H1 (cell line): ENCODE data around the gene AIG1. TPM values are rescaled to one million over a fixed set of nuclear protein-coding genes. Genes with fewer than 3 reads are reported as not detected.

Experiments used
- CTCF ChIA-PET: fragments of 300-600 bp; sonication (Branson Sonifier 250); formaldehyde crosslinking; loops from one replicate; lab custom pipeline; 2021; ENCODE audit not compliant: partially characterized antibody; lab: Charles Lee
- POLR2A ChIA-PET: fragments of 300-600 bp; sonication (Branson Sonifier 250); formaldehyde crosslinking; loops from one replicate; lab custom pipeline; 2021; ENCODE audit warnings: inconsistent platforms; ENCODE audit not compliant: partially characterized antibody; lab: Charles Lee
- DNase-seq, 2 experiments: peaks; one replicate each; pipeline versions ENCODE4 v3.0.0 to v3.0.0-alpha.2; 2010 to 2022; ENCODE audit warnings: low spot score in 2 of 2, low read depth in 1 of 2, mixed read lengths in 1 of 2
- FAIRE-seq: peaks from 2 replicates; lab custom pipeline; 2011; peaks lifted over from hg19 to GRCh38; lab: Jason Lieb, UNC
- H2AFZ ChIP-seq: 2 replicates; pipeline ENCODE4 v1.8.1; 2012; ENCODE audit warnings: low read length, inconsistent platforms
- H2AK5ac ChIP-seq: 2 replicates; pipeline ENCODE4 v1.6.1; 2013; ENCODE audit warnings: low read depth, low read length
- H2BK120ac ChIP-seq: replicated peaks from 2 replicates; pipeline ENCODE3; 2013; ENCODE audit warnings: low read depth, low read length, inconsistent platforms
- H2BK12ac ChIP-seq: 2 replicates; pipeline ENCODE4 v1.6.1; 2013; ENCODE audit warnings: low read depth, low read length
- H2BK15ac ChIP-seq: 2 replicates; pipeline ENCODE4 v1.6.1; 2013; ENCODE audit warnings: low read length
- H2BK20ac ChIP-seq: 2 replicates; pipeline ENCODE4 v1.6.1; 2013; ENCODE audit warnings: low read length
- H2BK5ac ChIP-seq: 2 replicates; pipeline ENCODE4 v1.6.1; 2013; ENCODE audit warnings: low read depth, low read length
- H3K14ac ChIP-seq: 2 replicates; pipeline ENCODE4 v1.6.1; 2013; ENCODE audit warnings: inconsistent platforms; ENCODE audit not compliant: insufficient read length
- H3K18ac ChIP-seq: 2 replicates; pipeline ENCODE4 v1.6.1; 2013; ENCODE audit warnings: low read length; ENCODE audit errors: extremely low read depth
- H3K23ac ChIP-seq: 2 replicates; pipeline ENCODE4 v1.6.1; 2013; ENCODE audit warnings: inconsistent platforms; ENCODE audit not compliant: insufficient read length
- H3K23me2 ChIP-seq: 2 replicates; pipeline ENCODE4 v1.6.1; 2013; ENCODE audit warnings: low read depth, low read length
- H3K27ac ChIP-seq: 2 replicates; pipeline ENCODE4 v1.6.1; 2011; ENCODE audit warnings: low read depth, low read length, inconsistent platforms
- H3K27me3 ChIP-seq, 4 experiments: replicated peaks in 1 of 4; 1 replicate in 1 of 4; 2 replicates in 3 of 4; pipeline versions ENCODE4 v1.6.1 to v1.8.1; 2011 to 2013; ENCODE audit warnings: low read length in 3 of 4, mild to moderate bottlenecking in 3 of 4, inconsistent platforms in 2 of 4, mixed read lengths in 2 of 4, moderate library complexity in 1 of 4; ENCODE audit not compliant: control insufficient read depth in 3 of 4, insufficient read depth in 3 of 4; ENCODE audit errors: extremely low read depth in 1 of 4
- H3K36me3 ChIP-seq, 4 experiments: 2 replicates each; pipeline versions ENCODE4 v1.6.1 to v1.8.1; 2011 to 2013; ENCODE audit warnings: mild to moderate bottlenecking in 4 of 4, low read length in 3 of 4, moderate library complexity in 2 of 4, control low read depth in 1 of 4, inconsistent platforms in 1 of 4; ENCODE audit not compliant: insufficient read depth in 4 of 4, control insufficient read depth in 2 of 4
- H3K4ac ChIP-seq: replicated peaks from 2 replicates; pipeline ENCODE3; 2013; ENCODE audit warnings: low read length, low read depth, mixed read lengths, inconsistent platforms; ENCODE audit not compliant: insufficient read length
- H3K4me1 ChIP-seq, 4 experiments: replicated peaks in 1 of 4; 1 replicate in 1 of 4; 2 replicates in 3 of 4; pipeline versions ENCODE4 v1.6.1 to v1.8.1; 2011 to 2013; ENCODE audit warnings: low read length in 3 of 4, inconsistent platforms in 2 of 4, mixed read lengths in 1 of 4; ENCODE audit not compliant: insufficient read depth in 4 of 4, control insufficient read depth in 3 of 4
- H3K4me2 ChIP-seq, 2 experiments: 2 replicates each; pipeline versions ENCODE4 v1.6.1 to v1.8.1; 2011 to 2013; ENCODE audit warnings: low read depth in 2 of 2, low read length in 2 of 2, control low read depth in 1 of 2, inconsistent platforms in 1 of 2, mild to moderate bottlenecking in 1 of 2; ENCODE audit not compliant: insufficient read depth in 1 of 2
- H3K4me3 ChIP-seq, 4 experiments: fragments of 200-600, 300-600 bp in 1 of 4; sonication (generic), shearing (Covaris generic), sonication (Bioruptor Twin) in 1 of 4; 2 replicates each; pipeline versions ENCODE4 v1.5.1 to v1.8.1; 2011 to 2016; ENCODE audit warnings: low read length in 4 of 4, low read depth in 3 of 4, control low read depth in 2 of 4, inconsistent platforms in 2 of 4, mild to moderate bottlenecking in 2 of 4, mixed read lengths in 1 of 4, moderate library complexity in 1 of 4; ENCODE audit not compliant: insufficient read depth in 2 of 4; ENCODE audit errors: extremely low read depth in 1 of 4
- H3K56ac ChIP-seq: replicated peaks from 2 replicates; pipeline ENCODE3; 2013; ENCODE audit warnings: low read depth, mild to moderate bottlenecking, mixed read lengths, low read length, inconsistent platforms; ENCODE audit not compliant: insufficient read length
- H3K79me1 ChIP-seq: 2 replicates; pipeline ENCODE4 v1.6.1; 2013; ENCODE audit warnings: low read depth, low read length, control low read depth
- H3K79me2 ChIP-seq, 2 experiments: 2 replicates each; pipeline versions ENCODE4 v1.6.1 to v1.8.1; 2012 to 2013; ENCODE audit warnings: low read length in 2 of 2, mild to moderate bottlenecking in 2 of 2, inconsistent platforms in 1 of 2; ENCODE audit not compliant: insufficient read depth in 2 of 2, control insufficient read depth in 1 of 2
- H3K9ac ChIP-seq, 4 experiments: replicated peaks in 1 of 4; 1 replicate in 1 of 4; 2 replicates in 3 of 4; pipeline versions ENCODE4 v1.6.1 to v1.8.1; 2011 to 2013; ENCODE audit warnings: low read depth in 3 of 4, low read length in 3 of 4, control low read depth in 2 of 4, mild to moderate bottlenecking in 2 of 4, moderate library complexity in 2 of 4, inconsistent platforms in 1 of 4; ENCODE audit errors: extremely low read depth in 1 of 4
- H3K9me3 ChIP-seq, 2 experiments: 2 replicates each; pipeline versions ENCODE4 v1.6.1 to v1.8.1; 2012 to 2013; ENCODE audit warnings: mild to moderate bottlenecking in 2 of 2, moderate library complexity in 2 of 2, control low read depth in 1 of 2, inconsistent platforms in 1 of 2, low read depth in 1 of 2, low read length in 1 of 2, mixed read lengths in 1 of 2; ENCODE audit not compliant: insufficient read depth in 2 of 2
- H4K20me1 ChIP-seq, 2 experiments: replicated peaks in 1 of 2; 2 replicates each; pipeline versions ENCODE3 to v1.8.1; 2011 to 2013; ENCODE audit warnings: inconsistent platforms in 2 of 2, low read length in 2 of 2, mild to moderate bottlenecking in 1 of 2; ENCODE audit not compliant: insufficient read depth in 2 of 2, control insufficient read depth in 1 of 2
- H4K5ac ChIP-seq: 2 replicates; pipeline ENCODE4 v1.6.1; 2013; ENCODE audit warnings: low read length, low read depth, mixed read lengths, inconsistent platforms; ENCODE audit not compliant: insufficient read length
- H4K8ac ChIP-seq: 2 replicates; pipeline ENCODE4 v1.8.0; 2013; ENCODE audit warnings: mild to moderate bottlenecking, moderate library complexity, low read length, inconsistent platforms; ENCODE audit not compliant: insufficient read depth; ENCODE audit errors: extremely low read depth
- H4K91ac ChIP-seq: replicated peaks from 2 replicates; pipeline ENCODE3; 2013; ENCODE audit warnings: low read length, mixed read lengths, inconsistent platforms; ENCODE audit not compliant: insufficient read length
- ASH2L ChIP-seq: fragments of 200-600, 300-600 bp; sonication (generic); IDR thresholded peaks from one replicate; pipeline ENCODE4 v1.7.1; 2017; ENCODE audit warnings: low read length
- BCL11A ChIP-seq, 2 experiments: IDR thresholded peaks; one replicate each; pipeline ENCODE4 v1.6.1; 2011; ENCODE audit warnings: low read depth in 2 of 2, low read length in 2 of 2, mild to moderate bottlenecking in 2 of 2
- BRCA1 ChIP-seq: IDR thresholded peaks from 2 replicates; pipeline ENCODE4 v1.6.1; 2012; ENCODE audit warnings: low read depth, low read length, improper control_type of control experiment
- CREB1 ChIP-seq: IDR thresholded peaks from 2 replicates; pipeline ENCODE4 v1.6.1; 2012; ENCODE audit warnings: inconsistent platforms
- EZH2 ChIP-seq: fragments of 200-600 bp; sonication (generic); IDR thresholded peaks from 2 replicates; pipeline ENCODE4 v1.7.1; 2012; ENCODE audit warnings: low read depth, mild to moderate bottlenecking, moderate library complexity, low read length, inconsistent platforms; ENCODE audit not compliant: severe bottlenecking
- KDM4A ChIP-seq: IDR thresholded peaks from one replicate; pipeline ENCODE4 v1.7.1; 2012; ENCODE audit warnings: low read depth, mild to moderate bottlenecking, moderate library complexity, low read length, inconsistent platforms; ENCODE audit not compliant: severe bottlenecking
- RBBP5 ChIP-seq: IDR thresholded peaks from 2 replicates; pipeline ENCODE4 v1.7.1; 2012; ENCODE audit warnings: low read depth, mild to moderate bottlenecking, inconsistent platforms, low read length, moderate library complexity, borderline replicate concordance
- RNF2 ChIP-seq: fragments of 200-900, 300-1000 bp; sonication (generic); IDR thresholded peaks from 2 replicates; pipeline ENCODE4 v1.7.1; 2016; ENCODE audit warnings: borderline replicate concordance, low read depth, mild to moderate bottlenecking, antibody characterized with exemption, low read length; ENCODE audit not compliant: poor library complexity, severe bottlenecking; ENCODE audit errors: missing control alignments
- SIN3A ChIP-seq, 2 experiments: IDR thresholded peaks in 1 of 2; conservative IDR thresholded peaks in 1 of 2; 2 replicates each; pipeline ENCODE4 v1.6.1; 2011 to 2012; ENCODE audit warnings: low read length in 2 of 2, improper control_type of control experiment in 1 of 2, low read depth in 1 of 2, mild to moderate bottlenecking in 1 of 2
- SIX5 ChIP-seq: IDR thresholded peaks from 2 replicates; pipeline ENCODE4 v1.6.1; 2011; ENCODE audit warnings: mild to moderate bottlenecking, low read depth, low read length
- SP1 ChIP-seq: IDR thresholded peaks from 2 replicates; pipeline ENCODE4 v1.6.1; 2011; ENCODE audit warnings: low read depth, low read length
- SP4 ChIP-seq: IDR thresholded peaks from 2 replicates; pipeline ENCODE4 v1.6.1; 2012; ENCODE audit warnings: low read length, inconsistent platforms
- SUZ12 ChIP-seq: fragments of 200-600 bp; sonication (generic); IDR thresholded peaks from 2 replicates; pipeline ENCODE4 v1.6.1; 2012; ENCODE audit warnings: mild to moderate bottlenecking, inconsistent platforms, low read length, moderate library complexity, mixed read lengths
- TCF12 ChIP-seq: IDR thresholded peaks from 2 replicates; pipeline ENCODE4 v1.6.1; 2011; ENCODE audit warnings: low read depth, mild to moderate bottlenecking, low read length
- WGBS, 2 experiments: shearing (Covaris generic) in 1 of 2; methylation state at CpG; one replicate each; pipeline versions ENCODE4 v1.1.6 to v1.1.7; 2013 to 2015; ENCODE audit warnings: low lambda C conversion rate in 2 of 2, mixed read lengths in 2 of 2, inconsistent platforms in 1 of 2, low coverage in 1 of 2, missing lambda C conversion rate in 1 of 2; ENCODE audit not compliant: insufficient replicate concordance in 2 of 2, insufficient coverage in 1 of 2, insufficient read length in 1 of 2; ENCODE audit errors: extremely low coverage in 1 of 2, missing lambda C conversion rate in 1 of 2; 5-methylcytosine and 5-hydroxymethylcytosine counted together
- polyA plus RNA-seq, 7 experiments: library from polyadenylated mRNA; depleted of rRNA in 3 of 7; stranded (reverse) in 5 of 7; unstranded in 2 of 7; fragments of >200 nt in 5 of 7; fragments of 200-250 nt in 2 of 7; gene quantifications; 1 replicate in 5 of 7; 2 replicates in 1 of 7; 4 replicates in 1 of 7; pipeline versions ENCODE4 v1.2.1 to v1.2.3, GENCODE V29; 2011 to 2013; ENCODE audit warnings: missing spikeins in 2 of 7, mixed read lengths in 2 of 7
- total RNA-seq: library from RNA; stranded (reverse); fragmentation: NEBNext Ultra II Directional; extraction: Animal tissue kit (Norgen Biotek cat#: 25700); gene quantifications from 2 replicates; pipeline ENCODE4 v1.2.1, GENCODE V29; 2021

The AIG1 gene
- total and polyA plus RNA-seq, 2 of the 8 experiments (the other 6 are each of a cell fraction or from before 2014, with no cell fraction given): 56.6 to 58.4 TPM

DNA sequence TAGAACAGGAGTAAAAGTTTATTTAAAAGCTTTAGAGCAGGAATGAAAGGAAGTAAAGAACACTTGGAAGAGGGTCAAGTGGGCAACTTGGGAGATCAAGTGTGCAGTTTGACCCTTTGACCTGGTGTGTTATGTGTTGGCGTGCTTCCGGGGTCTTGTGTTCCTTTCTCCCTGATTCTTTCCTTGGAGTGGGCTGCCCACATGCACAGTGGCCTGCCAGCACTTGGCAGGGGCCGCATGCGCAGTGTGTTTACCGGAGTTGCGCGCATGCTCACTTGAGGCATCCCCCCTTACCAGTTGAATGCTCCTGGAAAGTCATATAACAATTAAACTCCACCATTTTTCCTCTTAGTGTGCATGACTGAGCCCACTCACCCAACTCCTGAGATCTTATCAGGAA, 229.5 kb downstream of the AIG1 start:
- Histone ChIP-seq H4K8ac (no peak overlapping the region), H2BK5ac (peak overlapping the region; percentile 8; the same call in 1 of the 2 replicates), H3K79me2 (no peaks in the 10 kb centered on the region), H3K18ac (peak overlapping the region; percentile 26), H3K27ac (no peak overlapping the region), H3K23ac (no peak overlapping the region), H3K4me1 (peaks cover 0 to 10% (median 4%) of the 10 kb centered on the region in 4 experiments; a peak in 5 of 7 replicates), H3K9me3 (peaks cover 0 to 3% of the 10 kb centered on the region in 2 experiments; a peak in 1 of 4 replicates), H2BK15ac (peak overlapping the region; percentile 40; the same call in 1 of the 2 replicates), H3K14ac (no peak overlapping the region), H2BK20ac (peak overlapping the region; percentile 83; the same call in 1 of the 2 replicates), H3K9ac (no peak overlapping the region), H2BK12ac (peak overlapping the region; percentile 90)
- no peak for DNase-seq
- 92% methylated on average over 7 of the region's 7 CpGs; no CpG with 5 or more reads in 1 of the 2 experiments for WGBS, 2 experiments
- no peak for FAIRE-seq
- POLR2A ChIA-PET: interaction anchor here (1.1 kb wide), 1 partner anchor 11 kb away, joined by 5 read pairs; no protein-coding TSS in a partner anchor
- TF ChIP-seq KDM4A: no peak
- TF ChIP-seq BCL11A (IDR thresholded peaks at IDR 0.05; ENCODE audit: low read depth in 2 of 2, low read length in 2 of 2): no peak
- TF ChIP-seq RBBP5: no peak
- no peak for TF ChIP-seq SP4
- no peak for TF ChIP-seq TCF12
- no peak for TF ChIP-seq SIN3A (conservative IDR thresholded peaks at IDR 0.05 in 1 of 2, IDR thresholded peaks at IDR 0.05 in 1 of 2; ENCODE audit: low read depth in 1 of 2, low read length in 2 of 2)
- TF ChIP-seq EZH2: no peak
- no peak for TF ChIP-seq RNF2
- TF ChIP-seq SP1: no peak
- TF ChIP-seq SUZ12: no peak
- TF ChIP-seq CREB1: no peak
- TF ChIP-seq BRCA1: no peak
- TF ChIP-seq SIX5: no peak
- TF ChIP-seq ASH2L: no peak
- TF ChIP-seq, all 59 proteins: peak for 0
- Histone ChIP-seq H3K4me3 (no peak overlapping the region), H2BK120ac (no peak overlapping the region), H3K36me3 (no peaks in the 10 kb centered on the region), H4K91ac (no peak overlapping the region), H4K20me1 (no peaks in the 10 kb centered on the region), H3K4me2 (no peak overlapping the region), H3K23me2 (no peaks in the 10 kb centered on the region; the same call in 1 of the 2 replicates), H3K56ac (no peak overlapping the region), H3K4ac (no peak overlapping the region), H3K27me3 (no peaks in the 10 kb centered on the region), H3K79me1 (no peaks in the 10 kb centered on the region), H2AK5ac (no peak overlapping the region), H2AFZ (no peak overlapping the region), H4K5ac (no peak overlapping the region)
- CTCF ChIA-PET: interaction anchor here (0.6 to 2.2 kb wide), 8 partner anchors 10 to 598 kb away, joined by 3 to 15 read pairs (median 5); no protein-coding TSS in a partner anchor
